ENCODE data around the gene CHURC1. TPM values are rescaled to one million over a fixed set of nuclear protein-coding genes. Genes with fewer than 3 reads are reported as not detected.

CHURC1 gene
- total RNA-seq, 6 experiments from 2014 or later, result 28.2 to 55.2 (median 37.1) TPM

DNA sequence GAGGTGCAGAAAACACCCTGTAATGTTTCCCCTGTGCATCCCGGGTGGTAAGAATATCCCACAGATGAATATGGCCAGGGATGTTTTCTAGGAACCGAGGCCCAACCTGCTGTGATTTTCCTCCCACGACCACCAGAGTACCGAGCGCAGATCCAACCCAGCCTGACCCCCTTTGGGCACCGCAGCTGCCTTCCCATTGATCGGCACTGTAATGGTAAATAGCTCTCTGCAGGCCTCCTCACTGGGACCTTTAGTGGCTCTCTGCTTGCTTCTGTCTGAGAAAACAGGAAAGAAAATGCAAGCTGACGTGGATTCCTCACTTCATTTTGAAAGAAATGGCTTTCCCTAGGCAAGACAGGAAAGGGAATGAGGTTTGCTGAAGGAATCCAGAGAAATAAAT is 60.3 kb downstream of the CHURC1 start:
- Histone ChIP-seq H3K4me3 (no peak overlapping the region), H3K9me3 (no peaks in the 10 kb centered on the region), H3K36me3 (no peaks in the 10 kb centered on the region), H3K4me1 (peaks cover 0 to 7% (median 0%) of the 10 kb centered on the region in 4 donors), H3K27ac (no peak overlapping the region), H3K27me3 (no peaks in the 10 kb centered on the region)
- intact Hi-C loops (cut with DNase I), result no loop called here
- no peak for DNase-seq
- ATAC-seq, result no peak
- TF ChIP-seq, protein P1, sequence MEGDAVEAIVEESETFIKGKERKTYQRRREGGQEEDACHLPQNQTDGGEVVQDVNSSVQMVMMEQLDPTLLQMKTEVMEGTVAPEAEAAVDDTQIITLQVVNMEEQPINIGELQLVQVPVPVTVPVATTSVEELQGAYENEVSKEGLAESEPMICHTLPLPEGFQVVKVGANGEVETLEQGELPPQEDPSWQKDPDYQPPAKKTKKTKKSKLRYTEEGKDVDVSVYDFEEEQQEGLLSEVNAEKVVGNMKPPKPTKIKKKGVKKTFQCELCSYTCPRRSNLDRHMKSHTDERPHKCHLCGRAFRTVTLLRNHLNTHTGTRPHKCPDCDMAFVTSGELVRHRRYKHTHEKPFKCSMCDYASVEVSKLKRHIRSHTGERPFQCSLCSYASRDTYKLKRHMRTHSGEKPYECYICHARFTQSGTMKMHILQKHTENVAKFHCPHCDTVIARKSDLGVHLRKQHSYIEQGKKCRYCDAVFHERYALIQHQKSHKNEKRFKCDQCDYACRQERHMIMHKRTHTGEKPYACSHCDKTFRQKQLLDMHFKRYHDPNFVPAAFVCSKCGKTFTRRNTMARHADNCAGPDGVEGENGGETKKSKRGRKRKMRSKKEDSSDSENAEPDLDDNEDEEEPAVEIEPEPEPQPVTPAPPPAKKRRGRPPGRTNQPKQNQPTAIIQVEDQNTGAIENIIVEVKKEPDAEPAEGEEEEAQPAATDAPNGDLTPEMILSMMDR (IDR thresholded peaks at IDR 0.05), result no peak
- TF ChIP-seq POLR2A (IDR thresholded peaks at IDR 0.05), result no peak
- WGBS (ENCODE audit: insufficient coverage, low coverage, low lambda C conversion rate, missing lambda C conversion rate), result 71% methylated on average over 5 of the region's 8 CpGs

- H3K9me3 ChIP-seq, result no peaks in the 10 kb centered on the region
- no peak overlapping the region for H3K27ac ChIP-seq
- ATAC-seq (no peak), DNase-seq (no peak)
- no peaks in the 10 kb centered on the region for H3K36me3 ChIP-seq
- H3K27me3 ChIP-seq, result no peaks in the 10 kb centered on the region
- intact Hi-C loops (cut with DNase I), result no loop called here
- 65% methylated on average over 4 of the region's 5 CpGs for WGBS (ENCODE audit: insufficient coverage, low coverage, low lambda C conversion rate, missing lambda C conversion rate)
- H3K4me1 ChIP-seq, result no peaks in the 10 kb centered on the region
- no peak overlapping the region for H3K4me3 ChIP-seq
- TF ChIP-seq, protein P1 (IDR thresholded peaks at IDR 0.05), result no peak
- no peak for TF ChIP-seq POLR2A (IDR thresholded peaks at IDR 0.05)
These were observed 65.2 kb downstream of the CHURC1 start for GRCh38 chr14:64979336-64980074.

GRCh38 chr14:64983439-64984310 is 69.4 kb downstream of the CHURC1 start:
- Histone ChIP-seq H3K4me1 (peaks cover 0 to 8% (median 4%) of the 10 kb centered on the region in 4 donors), H3K36me3 (no peaks in the 10 kb centered on the region), H3K4me3 (peak overlapping the region in 2 of 3 donors; percentile 20 to 24), H3K9me3 (no peaks in the 10 kb centered on the region), H3K27ac (no peak overlapping the region), H3K27me3 (no peaks in the 10 kb centered on the region)
- ATAC-seq (peak in 3 of 4 donors; percentile 21 to 32 (median 26)), DNase-seq (no peak)
- WGBS (ENCODE audit: insufficient coverage, low coverage, low lambda C conversion rate, missing lambda C conversion rate), result 3% methylated on average over 15 of the region's 15 CpGs
- TF ChIP-seq POLR2A (IDR thresholded peaks at IDR 0.05), result no peak
- TF ChIP-seq, protein P1 (IDR thresholded peaks at IDR 0.05), result peak; percentile 53 to 76 (median 74)
- intact Hi-C loops (cut with DNase I), result no loop called here

Small RNAs within 50 kb of the gene (small RNA-seq; reads per million reads assigned to genes)
- gene RPPH1-2P, result 0 reads per million in 2 experiments

Other genes starting within 250 kb of the CHURC1 start
- 10 to 100 TPM; 25.4 to 49.1 (median 28.0) TPM for gene PLEKHG3, start 210.0 kb upstream of the CHURC1 start, total RNA-seq
- gene SPTB, start 34.5 kb upstream of the CHURC1 start, total RNA-seq, result 1 to 10 TPM in 1 of 6 experiments, under 1 TPM in 5; 0.12 to 2.4 (median 0.72) TPM
- gene GPX2, start 28.3 kb downstream of the CHURC1 start, total RNA-seq, result 1,000 to 10,000 TPM in 1 of 6 experiments, 100 to 1,000 TPM in 5; 248 to 1,113 (median 341) TPM
- gene RAB15, start 57.9 kb downstream of the CHURC1 start, total RNA-seq, result 10 to 100 TPM in 2 of 6 experiments, 1 to 10 TPM in 4; 6.5 to 13.8 (median 9.0) TPM
- gene FNTB, start 72.4 kb downstream of the CHURC1 start, total RNA-seq, result 10 to 100 TPM in 2 of 6 experiments, 1 to 10 TPM in 4; 6.1 to 19.2 (median 9.0) TPM
- 10 to 100 TPM; 15.7 to 38.0 (median 31.7) TPM for gene MAX, start 188.1 kb downstream of the CHURC1 start, total RNA-seq